Endothelial cell of umbilical vein (primary cell): ENCODE data around the gene ESYT2.

Experiments
- CTCF ChIP-seq, 2 donors: IDR thresholded peaks; 1 replicate in 1 of 2; 2 replicates in 1 of 2; pipeline ENCODE4 v1.5.1; 2011; ENCODE audit warnings: low read length in 2 of 2, mild to moderate bottlenecking in 2 of 2, moderate library complexity in 2 of 2, control low read depth in 1 of 2, inconsistent platforms in 1 of 2, low read depth in 1 of 2; ENCODE audit not compliant: insufficient read depth in 1 of 2; ENCODE audit errors: extremely low read depth in 1 of 2
- POLR2A ChIP-seq: IDR thresholded peaks from 2 replicates; pipeline ENCODE4 v1.6.1; 2012; ENCODE audit warnings: low read depth, mild to moderate bottlenecking, control low read depth, low read length

GRCh38 chr7:158761945-158762344 is 67.4 kb downstream of the ESYT2 start:
- no peak for TF ChIP-seq CTCF (IDR thresholded peaks at IDR 0.05; ENCODE audit: extremely low read depth in 1 of 2, insufficient read depth in 1 of 2, low read depth in 1 of 2, low read length in 2 of 2)
- no peak for TF ChIP-seq POLR2A
